ENCODE data around the gene OR14J1. TPM values are rescaled to one million over a fixed set of nuclear protein-coding genes. Genes with fewer than 3 reads are reported as not detected.
A peak's percentile ranks its signal among the peaks of the same experiment; 100 is the strongest.

Gene OR14J1
- total RNA-seq, 1 experiment from 2014 or later: not detected

- Histone ChIP-seq H4K5ac (ENCODE audit: insufficient read length, low read depth, low read length) (no peak overlapping the region), H3K9ac (ENCODE audit: extremely low read depth, insufficient read length, low read length) (no peak overlapping the region), H4K91ac (ENCODE audit: insufficient read length, low read depth, low read length) (no peak overlapping the region), H3K79me2 (ENCODE audit: insufficient read depth, low read length) (no peaks in the 10 kb centered on the region), H3K18ac (ENCODE audit: insufficient read length, low read depth, low read length) (no peak overlapping the region), H2AFZ (ENCODE audit: low read length) (peak overlapping the region; percentile 62), H2BK20ac (ENCODE audit: low read depth, low read length, poor library complexity, severe bottlenecking) (no peak overlapping the region), H3K9me3 (ENCODE audit: control insufficient read depth, low read depth, low read length) (no peaks in the 10 kb centered on the region), H3K23me2 (ENCODE audit: insufficient read length, low read depth, low read length, poor library complexity, severe bottlenecking) (no peaks in the 10 kb centered on the region), H3K23ac (ENCODE audit: insufficient read length, low read depth, low read length) (no peak overlapping the region), H3T11ph (ENCODE audit: low read length) (no peak overlapping the region), H2AK5ac (ENCODE audit: insufficient read length, low read length) (no peak overlapping the region), H3K4me1 (ENCODE audit: insufficient read depth, low read length) (no peaks in the 10 kb centered on the region), H3K56ac (ENCODE audit: insufficient read length, low read depth, low read length) (no peak overlapping the region), H2BK15ac (ENCODE audit: low read depth, low read length) (no peak overlapping the region), H3K79me1 (ENCODE audit: insufficient read depth, low read depth, low read length, poor library complexity, severe bottlenecking) (no peaks in the 10 kb centered on the region), H2BK120ac (ENCODE audit: low read depth, low read length, poor library complexity, severe bottlenecking) (no peak overlapping the region), H2BK12ac (ENCODE audit: insufficient read length, low read depth, low read length) (no peak overlapping the region), H3K27me3 (ENCODE audit: insufficient read depth, low read length) (no peaks in the 10 kb centered on the region), H3K14ac (ENCODE audit: insufficient read depth, low read length) (no peak overlapping the region), H3K4me2 (ENCODE audit: insufficient read depth, insufficient read length, low read length) (no peak overlapping the region), H2BK5ac (ENCODE audit: insufficient read length, low read length) (no peak overlapping the region), H3K4ac (ENCODE audit: low read depth, low read length) (no peak overlapping the region), H4K8ac (replicated peaks; ENCODE audit: insufficient read length, low read depth, low read length) (no peak overlapping the region), H3K27ac (ENCODE audit: insufficient read length, low read depth, low read length) (no peak overlapping the region), H4K20me1 (ENCODE audit: control insufficient read depth, insufficient read depth, insufficient read length) (no peaks in the 10 kb centered on the region)
- Mint-ChIP-seq H3K9me3 (no peaks in the 10 kb centered on the region), H3K4me3 (no peak overlapping the region), H3K27ac (no peak overlapping the region), H3K27me3 (ENCODE audit: low read depth) (no peaks in the 10 kb centered on the region), H3K36me3 (ENCODE audit: insufficient read depth in 1 of 3, low read depth in 3 of 3) (no peaks in the 10 kb centered on the region), H3K4me1 (peaks cover 7 to 12% of the 10 kb centered on the region in 2 experiments; a peak in 3 of 4 replicates)
- no peak for TF ChIP-seq CTCF (conservative IDR thresholded peaks at IDR 0.05)
- no CpG with 5 or more reads among the region's 1 CpG for WGBS (ENCODE audit: extremely low coverage, insufficient read length, low lambda C conversion rate)
- DNase-seq: no peak
Observed at GRCh38 chr6:29294499-29294914, 7.0 kb upstream of the OR14J1 start.

All from H9 (cell line).